ENCODE results near the gene SUN5. TPM values are rescaled to one million over a fixed set of nuclear protein-coding genes. Genes with fewer than 3 reads are reported as not detected.

Gene SUN5
- total RNA-seq, 4 donors from 2014 or later, result not detected

GRCh38 chr20:33019465-33020277 is 15.4 kb upstream of the SUN5 start:
- Histone ChIP-seq H3K4me3 (no peak overlapping the region), H3K27me3 (no peaks in the 10 kb centered on the region), H3K36me3 (no peaks in the 10 kb centered on the region), H3K9me3 (no peaks in the 10 kb centered on the region), H3K4me1 (no peaks in the 10 kb centered on the region), H3K27ac (no peak overlapping the region)
- no peak for DNase-seq
- no peak for TF ChIP-seq POLR2AphosphoS5 (IDR thresholded peaks at IDR 0.05)
- in situ Hi-C loops (cut with MboI; ENCODE audit: low pct_ligation_motif_present in 1 of 4, low pct_unique_long_range_greater_than_20kb in 1 of 4, low sequenced_read_pairs in 3 of 4), result no loop called here
- intact Hi-C loops (cut with DNase I; ENCODE audit: low total_unique reads), result no loop called here
- WGBS, 2 donors (ENCODE audit: low coverage in 1 of 2), result 82 to 100% methylated on average over 3 to 23 of the region's 23 CpGs

- 60 to 64% methylated on average over 1 to 14 of the region's 14 CpGs for WGBS, 2 donors (ENCODE audit: low coverage in 1 of 2)
- TF ChIP-seq EP300 (IDR thresholded peaks at IDR 0.05; ENCODE audit: low read depth) (no peak), POLR2AphosphoS5 (IDR thresholded peaks at IDR 0.05) (no peak), POLR2A (IDR thresholded peaks at IDR 0.05) (no peak), CTCF (IDR thresholded peaks at IDR 0.05) (no peak)
- Histone ChIP-seq H3K4me1 (no peaks in the 10 kb centered on the region), H3K27ac (no peak overlapping the region), H3K9me3 (no peaks in the 10 kb centered on the region), H3K36me3 (no peaks in the 10 kb centered on the region), H3K27me3 (no peaks in the 10 kb centered on the region), H3K4me3 (no peak overlapping the region)
- intact Hi-C loops (cut with DNase I; ENCODE audit: low total_unique reads) (no loop called here), in situ Hi-C loops (cut with MboI; ENCODE audit: low pct_ligation_motif_present in 1 of 4, low pct_unique_long_range_greater_than_20kb in 1 of 4, low sequenced_read_pairs in 3 of 4) (no loop called here)
- no peak for DNase-seq
Observed at GRCh38 chr20:33018169-33018931, 14.1 kb upstream of the SUN5 start.

GRCh38 chr20:33017542-33017941 is 13.3 kb upstream of the SUN5 start:
- H3K36me3 ChIP-seq, result no peaks in the 10 kb centered on the region
- no peak overlapping the region for H3K27ac ChIP-seq
- no peaks in the 10 kb centered on the region for H3K27me3 ChIP-seq
- no peak for DNase-seq
- no peaks in the 10 kb centered on the region for H3K9me3 ChIP-seq
- in situ Hi-C loops (cut with MboI; ENCODE audit: low pct_ligation_motif_present in 1 of 4, low pct_unique_long_range_greater_than_20kb in 1 of 4, low sequenced_read_pairs in 3 of 4) (no loop called here), intact Hi-C loops (cut with DNase I; ENCODE audit: low total_unique reads) (no loop called here)
- WGBS, 2 donors (ENCODE audit: low coverage in 1 of 2), result 76 to 77% methylated on average over 2 to 7 of the region's 7 CpGs
- H3K4me1 ChIP-seq, result no peaks in the 10 kb centered on the region
- no peak for TF ChIP-seq CTCF (IDR thresholded peaks at IDR 0.05)
- no peak for TF ChIP-seq POLR2A (IDR thresholded peaks at IDR 0.05)
- TF ChIP-seq EP300 (IDR thresholded peaks at IDR 0.05; ENCODE audit: low read depth), result no peak
- TF ChIP-seq POLR2AphosphoS5 (IDR thresholded peaks at IDR 0.05), result no peak
- no peak overlapping the region for H3K4me3 ChIP-seq

- WGBS, 2 donors (ENCODE audit: low coverage in 1 of 2), result 73% methylated on average over 7 of the region's 7 CpGs; no CpG with 5 or more reads in 1 of the 2 donors
- Histone ChIP-seq H3K36me3 (no peaks in the 10 kb centered on the region), H3K9me3 (no peaks in the 10 kb centered on the region), H3K27me3 (no peaks in the 10 kb centered on the region), H3K4me3 (no peak overlapping the region), H3K27ac (no peak overlapping the region), H3K4me1 (no peaks in the 10 kb centered on the region)
- no peak for TF ChIP-seq EP300 (IDR thresholded peaks at IDR 0.05; ENCODE audit: low read depth)
- TF ChIP-seq POLR2AphosphoS5 (IDR thresholded peaks at IDR 0.05), result no peak
- TF ChIP-seq CTCF (IDR thresholded peaks at IDR 0.05), result no peak
- TF ChIP-seq POLR2A (IDR thresholded peaks at IDR 0.05), result no peak
- no peak for DNase-seq
- in situ Hi-C loops (cut with MboI; ENCODE audit: low pct_ligation_motif_present in 1 of 4, low pct_unique_long_range_greater_than_20kb in 1 of 4, low sequenced_read_pairs in 3 of 4) (no loop called here), intact Hi-C loops (cut with DNase I; ENCODE audit: low total_unique reads) (no loop called here)
Observed at GRCh38 chr20:33016581-33017109, 12.4 kb upstream of the SUN5 start.
